Activated CD8-positive, alpha-beta memory T cell treated with anti-CD3 and anti-CD28 coated beads, Interleukin-2, amount 50 U/mL, for 1 hour (primary cell): ENCODE data around the gene TLE5.
"Not testable (repeated sequence)": the region's sequence is repeated elsewhere in the genome, so short reads cannot be mapped to it uniquely, and the experiment has no call there.

ENCODE experiments used
- DNase-seq: peaks from one replicate; pipeline ENCODE4 v3.0.0-alpha.2; 2020; ENCODE audit errors: extremely low read depth

Gene TLE5

GRCh38 chr19:3025549-3025886, 36.8 kb downstream of the TLE5 start:
- no peak for DNase-seq

- DNase-seq = no peak
Measured at GRCh38 chr19:3024870-3025548, 37.3 kb downstream of the TLE5 start.

- no peak for DNase-seq
Measured at GRCh38 chr19:3024509-3024869, 37.8 kb downstream of the TLE5 start.

GRCh38 chr19:3020321-3020960, 41.9 kb downstream of the TLE5 start:
- no peak for DNase-seq

GRCh38 chr19:3019211-3019854, 43.0 kb downstream of the TLE5 start:
- no peak for DNase-seq

GRCh38 chr19:3017923-3018322, 44.4 kb downstream of the TLE5 start:
- DNase-seq = no peak

- DNase-seq = no peak
Measured at GRCh38 chr19:3015126-3016057, 46.9 kb downstream of the TLE5 start.

GRCh38 chr19:3014135-3014534, 48.2 kb downstream of the TLE5 start:
- no peak for DNase-seq

GRCh38 chr19:3013263-3013725, 49.0 kb downstream of the TLE5 start:
- no peak for DNase-seq

GRCh38 chr19:3012621-3013262, 49.6 kb downstream of the TLE5 start:
- no peak for DNase-seq

GRCh38 chr19:3012059-3012458, 50.2 kb downstream of the TLE5 start:
- DNase-seq = not testable (repeated sequence)

- DNase-seq = no peak
Measured at GRCh38 chr19:3010871-3011270, 51.4 kb downstream of the TLE5 start.

GRCh38 chr19:3008994-3009393, 53.3 kb downstream of the TLE5 start:
- no peak for DNase-seq

- no peak for DNase-seq
Measured at GRCh38 chr19:3007975-3008374, 54.3 kb downstream of the TLE5 start.

GRCh38 chr19:3006075-3006767, 56.1 kb downstream of the TLE5 start:
- DNase-seq = no peak

- DNase-seq = no peak
Measured at GRCh38 chr19:3005345-3005744, 57.0 kb downstream of the TLE5 start.

- DNase-seq = no peak
Measured at GRCh38 chr19:3004522-3004921, 57.8 kb downstream of the TLE5 start.

- DNase-seq = no peak
Measured at GRCh38 chr19:3003046-3003445, 59.2 kb downstream of the TLE5 start.
